NCI-H2196 (cell line): ENCODE results near the gene NBPF10.
"Not testable (repeated sequence)": the region's sequence is repeated elsewhere in the genome, so short reads cannot be mapped to it uniquely, and the experiment has no call there.

Experiments
- DNase-seq: peaks from one replicate; lab custom pipeline; 2025; ENCODE audit not compliant: unreplicated experiment; lab: John Stamatoyannopoulos, UW

Gene NBPF10, protein sequence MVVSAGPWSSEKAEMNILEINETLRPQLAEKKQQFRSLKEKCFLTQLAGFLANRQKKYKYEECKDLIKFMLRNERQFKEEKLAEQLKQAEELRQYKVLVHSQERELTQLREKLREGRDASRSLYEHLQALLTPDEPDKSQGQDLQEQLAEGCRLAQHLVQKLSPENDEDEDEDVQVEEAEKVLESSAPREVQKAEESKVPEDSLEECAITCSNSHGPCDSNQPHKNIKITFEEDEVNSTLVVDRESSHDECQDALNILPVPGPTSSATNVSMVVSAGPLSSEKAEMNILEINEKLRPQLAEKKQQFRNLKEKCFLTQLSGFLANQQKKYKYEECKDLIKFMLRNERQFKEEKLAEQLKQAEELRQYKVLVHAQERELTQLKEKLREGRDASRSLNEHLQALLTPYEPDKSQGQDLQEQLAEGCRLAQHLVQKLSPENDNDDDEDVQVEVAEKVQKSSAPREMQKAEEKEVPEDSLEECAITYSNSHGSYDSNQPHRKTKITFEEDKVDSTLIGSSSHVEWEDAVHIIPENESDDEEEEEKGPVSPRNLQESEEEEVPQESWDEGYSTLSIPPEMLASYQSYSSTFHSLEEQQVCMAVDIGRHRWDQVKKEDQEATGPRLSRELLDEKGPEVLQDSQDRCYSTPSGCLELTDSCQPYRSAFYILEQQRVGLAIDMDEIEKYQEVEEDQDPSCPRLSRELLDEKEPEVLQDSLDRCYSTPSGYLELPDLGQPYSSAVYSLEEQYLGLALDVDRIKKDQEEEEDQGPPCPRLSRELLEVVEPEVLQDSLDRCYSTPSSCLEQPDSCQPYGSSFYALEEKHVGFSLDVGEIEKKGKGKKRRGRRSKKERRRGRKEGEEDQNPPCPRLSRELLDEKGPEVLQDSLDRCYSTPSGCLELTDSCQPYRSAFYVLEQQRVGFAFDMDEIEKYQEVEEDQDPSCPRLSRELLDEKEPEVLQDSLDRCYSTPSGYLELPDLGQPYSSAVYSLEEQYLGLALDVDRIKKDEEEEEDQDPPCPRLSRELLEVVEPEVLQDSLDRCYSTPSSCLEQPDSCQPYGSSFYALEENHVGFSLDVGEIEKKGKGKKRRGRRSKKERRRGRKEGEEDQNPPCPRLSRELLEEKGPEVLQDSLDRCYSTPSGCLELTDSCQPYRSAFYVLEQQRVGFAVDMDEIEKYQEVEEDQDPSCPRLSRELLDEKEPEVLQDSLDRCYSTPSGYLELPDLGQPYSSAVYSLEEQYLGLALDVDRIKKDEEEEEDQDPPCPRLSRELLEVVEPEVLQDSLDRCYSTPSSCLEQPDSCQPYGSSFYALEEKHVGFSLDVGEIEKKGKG (N-terminal part only)

DNA sequence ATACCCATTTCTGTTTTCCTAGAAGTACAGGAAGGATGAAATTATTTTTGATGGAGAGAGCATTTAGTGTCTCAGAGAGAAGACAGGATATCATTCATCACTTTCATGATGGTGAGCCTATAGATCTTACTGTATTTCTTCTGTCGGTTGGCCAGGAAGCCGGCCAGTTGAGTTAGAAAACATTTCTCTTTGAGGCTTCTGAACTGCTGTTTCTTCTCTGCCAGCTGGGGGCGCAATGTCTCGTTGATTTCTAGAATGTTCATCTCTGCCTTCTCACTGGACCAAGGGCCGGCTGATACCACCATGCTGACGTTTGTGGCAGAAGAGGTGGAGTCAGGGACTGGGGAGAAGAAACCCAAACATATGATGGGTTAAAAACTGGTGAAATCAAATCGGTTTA is at the start of gene NBPF10:
Gene NBPF10, minus strand, starts transcription at position 340 of the 400 bp plus-strand sequence. Its CDS starts 35 bp downstream, at position 305.
- DNase-seq = not testable (repeated sequence)

DNA sequence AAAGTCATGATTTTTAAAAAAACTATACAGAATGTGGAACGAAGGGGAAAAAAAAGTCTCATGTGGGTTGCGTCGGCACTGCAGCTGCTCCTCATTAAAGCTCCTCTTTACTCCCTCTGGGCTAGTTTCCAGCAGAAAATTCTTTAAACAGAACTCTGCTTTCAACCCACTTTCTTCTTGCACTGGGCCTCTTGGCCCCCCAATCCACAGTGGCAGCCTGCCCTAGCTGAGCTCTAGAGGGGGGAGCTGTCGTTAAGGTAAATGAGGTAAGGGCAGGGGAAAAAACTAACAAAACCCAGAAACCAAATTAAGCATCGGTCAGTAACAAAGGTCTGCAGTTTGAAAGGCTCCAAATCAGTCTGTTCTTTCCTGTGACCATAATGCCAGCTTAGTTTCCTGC is 29.9 kb upstream of the NBPF10 start:
- DNase-seq = not testable (repeated sequence)

DNA sequence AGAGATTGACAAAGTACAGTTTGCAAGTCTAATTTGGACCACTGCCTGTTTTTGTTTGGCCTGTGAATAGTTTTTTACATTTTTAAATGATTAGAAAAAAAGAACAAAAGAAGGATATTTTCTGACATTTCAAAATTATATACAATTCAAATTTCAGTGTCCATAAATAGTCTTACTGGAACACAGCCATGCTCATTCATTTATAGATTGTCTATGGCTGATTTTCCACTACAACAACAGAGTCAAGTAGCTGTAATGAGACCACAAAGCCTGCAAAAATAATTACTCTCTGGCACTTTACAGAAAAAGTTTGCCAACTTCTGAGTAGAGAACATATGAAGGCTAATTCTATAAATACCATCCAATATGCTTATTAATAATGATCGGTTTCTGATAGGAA is 23.1 kb upstream of the NBPF10 start:
- DNase-seq = not testable (repeated sequence)

DNA sequence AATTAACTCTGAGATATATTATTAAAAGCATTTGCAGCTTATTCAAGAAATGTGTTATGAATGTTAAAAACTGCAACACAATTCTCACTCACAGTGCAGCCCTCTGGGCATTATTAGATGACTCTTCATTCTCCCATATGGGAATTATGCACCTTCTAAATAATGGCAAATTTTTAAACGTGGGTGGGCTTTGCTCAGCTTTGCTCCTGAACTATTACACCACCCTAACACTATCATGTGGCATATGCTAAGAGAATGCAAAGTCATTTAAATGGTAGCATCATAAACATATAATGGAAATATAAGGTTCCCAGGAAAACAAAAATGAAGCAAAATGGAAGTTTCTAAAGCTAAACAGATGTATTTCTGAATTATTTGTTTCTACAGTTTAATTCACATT is 22.7 kb upstream of the NBPF10 start:
- DNase-seq = not testable (repeated sequence)
